Loucy (cell line): Measurements from ENCODE around the gene CCDC12.

ENCODE experiments used
- H2AFZ ChIP-seq: fragments of 200-600 bp; sonication (generic); 2 replicates; pipeline ENCODE4 v1.6.0; 2016; ENCODE audit warnings: antibody characterized with exemption, mild to moderate bottlenecking, low read length, moderate library complexity
- H3F3A ChIP-seq: fragments of 200-600 bp; 2 replicates; pipeline ENCODE4 v1.6.0; 2016; ENCODE audit warnings: antibody characterized with exemption, low read depth, mild to moderate bottlenecking
- H3K27me3 ChIP-seq: fragments of 200-600 bp; sonication (generic); 2 replicates; pipeline ENCODE4 v1.6.1; 2014; ENCODE audit warnings: low read length, mild to moderate bottlenecking; ENCODE audit not compliant: insufficient read depth, poor library complexity, severe bottlenecking
- H3K36me3 ChIP-seq: fragments of 200-600 bp; sonication (generic); 2 replicates; pipeline ENCODE4 v1.6.1; 2016; ENCODE audit warnings: low read length; ENCODE audit not compliant: insufficient read depth
- H3K4me1 ChIP-seq: fragments of 200-600 bp; sonication (generic); 2 replicates; pipeline ENCODE4 v1.5.1; 2014; ENCODE audit warnings: low read length, mild to moderate bottlenecking; ENCODE audit not compliant: insufficient read depth, poor library complexity, severe bottlenecking
- H3K4me2 ChIP-seq: fragments of 200-600 bp; sonication (generic); 2 replicates; pipeline ENCODE4 v1.6.0; 2014; ENCODE audit warnings: antibody characterized with exemption, low read length, low read depth, mild to moderate bottlenecking; ENCODE audit not compliant: poor library complexity, severe bottlenecking
- H3K4me3 ChIP-seq: fragments of 200-600 bp; sonication (generic); 2 replicates; pipeline ENCODE4 v1.5.1; 2014; ENCODE audit warnings: low read length, mild to moderate bottlenecking, mixed read lengths; ENCODE audit not compliant: poor library complexity, severe bottlenecking
- H3K79me2 ChIP-seq: fragments of 200-600 bp; sonication (generic); 2 replicates; pipeline ENCODE4 v1.6.1; 2014; ENCODE audit warnings: low read length; ENCODE audit not compliant: insufficient read depth
- H3K9ac ChIP-seq: fragments of 200-600 bp; sonication (generic); 2 replicates; pipeline ENCODE4 v1.6.0; 2014; ENCODE audit warnings: mild to moderate bottlenecking, low read depth, low read length, moderate library complexity; ENCODE audit not compliant: poor library complexity, severe bottlenecking
- H3K9me2 ChIP-seq: fragments of 200-600 bp; sonication (generic); replicated peaks from 2 replicates; pipeline ENCODE4 v1.6.1; 2016; ENCODE audit warnings: low read depth, low read length, mixed read lengths
- H3K9me3 ChIP-seq: fragments of 200-600 bp; sonication (generic); 2 replicates; pipeline ENCODE4 v1.6.1; 2014; ENCODE audit warnings: mild to moderate bottlenecking, antibody characterized with exemption, low read length, low read depth; ENCODE audit not compliant: insufficient read depth
- H4K20me1 ChIP-seq: fragments of 200-600 bp; sonication (generic); 2 replicates; pipeline ENCODE4 v1.6.0; 2014; ENCODE audit warnings: antibody characterized with exemption, low read length, mild to moderate bottlenecking; ENCODE audit not compliant: insufficient read depth, poor library complexity, severe bottlenecking
- CTCF ChIP-seq: fragments of 200-600 bp; sonication (generic); conservative IDR thresholded peaks from 2 replicates; pipeline ENCODE4 v1.5.1; 2014; ENCODE audit warnings: mild to moderate bottlenecking, antibody characterized with exemption, low read length
- EZH2phosphoT487 ChIP-seq: fragments of 200-600 bp; IDR thresholded peaks from 2 replicates; pipeline ENCODE4 v1.6.1; 2018; ENCODE audit warnings: antibody characterized with exemption, mild to moderate bottlenecking, moderate library complexity, borderline replicate concordance

The CCDC12 gene

GRCh38 chr3:46958467-46959160 lies 17.9 kb downstream of the CCDC12 start:
- Histone ChIP-seq H3K9me2 (no peaks in the 10 kb centered on the region), H3K4me3 (peak overlapping the region; percentile 7), H4K20me1 (peaks cover 12% of the 10 kb centered on the region), H3K9me3 (no peaks in the 10 kb centered on the region), H3K79me2 (peaks cover 95% of the 10 kb centered on the region), H3K9ac (peak overlapping the region; percentile 46), H3F3A (no peaks in the 10 kb centered on the region), H3K27me3 (no peaks in the 10 kb centered on the region), H3K36me3 (peaks cover 8% of the 10 kb centered on the region; the same call in 1 of the 2 replicates), H3K4me1 (peaks cover 84% of the 10 kb centered on the region), H3K4me2 (peak overlapping the region; percentile 51), H2AFZ (no peak overlapping the region)
- TF ChIP-seq CTCF: no peak
- TF ChIP-seq EZH2phosphoT487: no peak

- no peak overlapping the region for H2AFZ ChIP-seq
- no peaks in the 10 kb centered on the region for H3K9me3 ChIP-seq
- peaks cover 90% of the 10 kb centered on the region for H3K4me1 ChIP-seq
- H3K4me3 ChIP-seq: no peak overlapping the region
- H3K9ac ChIP-seq: no peak overlapping the region
- peaks cover 7% of the 10 kb centered on the region; the same call in 1 of the 2 replicates for H3F3A ChIP-seq
- no peaks in the 10 kb centered on the region for H3K9me2 ChIP-seq
- no peaks in the 10 kb centered on the region; the same call in 1 of the 2 replicates for H3K36me3 ChIP-seq
- H4K20me1 ChIP-seq: peaks cover 22% of the 10 kb centered on the region
- TF ChIP-seq EZH2phosphoT487 (no peak), CTCF (no peak)
- H3K27me3 ChIP-seq: no peaks in the 10 kb centered on the region
- peaks cover 96% of the 10 kb centered on the region for H3K79me2 ChIP-seq
- peak overlapping the region; percentile 38 for H3K4me2 ChIP-seq
These were observed 19.3 kb downstream of the CCDC12 start for GRCh38 chr3:46957092-46957820.

- Histone ChIP-seq H3K36me3 (no peaks in the 10 kb centered on the region), H4K20me1 (peaks cover 18% of the 10 kb centered on the region), H3K9me2 (no peaks in the 10 kb centered on the region), H3K4me3 (peak overlapping the region; percentile 2), H3K27me3 (no peaks in the 10 kb centered on the region), H3F3A (peaks cover 7% of the 10 kb centered on the region; the same call in 1 of the 2 replicates), H3K4me2 (peak overlapping the region; percentile 38), H3K4me1 (peaks cover 84% of the 10 kb centered on the region), H2AFZ (no peak overlapping the region), H3K79me2 (peaks cover 96% of the 10 kb centered on the region), H3K9ac (peak overlapping the region; percentile 29), H3K9me3 (no peaks in the 10 kb centered on the region)
- no peak for TF ChIP-seq EZH2phosphoT487
- no peak for TF ChIP-seq CTCF
These were observed 20.7 kb downstream of the CCDC12 start for GRCh38 chr3:46955801-46956259.
